HFFc6 (cell line): ENCODE results near the gene ADORA1. TPM values are rescaled to one million over a fixed set of nuclear protein-coding genes. Genes with fewer than 3 reads are reported as not detected.

Source experiments
- DNase-seq: peaks from one replicate; pipeline ENCODE4 v3.0.0-alpha.2; 2018
- H3K27ac Mint-ChIP-seq: 2 replicates; pipeline ENCODE4 v1.8.0; 2020; ENCODE audit warnings: mild to moderate bottlenecking, mixed read lengths
- H3K27me3 Mint-ChIP-seq: 2 replicates; pipeline ENCODE4 v1.8.0; 2021; ENCODE audit warnings: mild to moderate bottlenecking, moderate library complexity, mixed read lengths; ENCODE audit not compliant: insufficient read depth
- H3K36me3 Mint-ChIP-seq: 2 replicates; pipeline ENCODE4 v1.8.0; 2021; ENCODE audit warnings: low read depth, mixed read lengths
- H3K4me1 Mint-ChIP-seq: 2 replicates; pipeline ENCODE4 v1.8.0; 2020; ENCODE audit warnings: low read depth, mixed read lengths
- H3K4me3 Mint-ChIP-seq: 2 replicates; pipeline ENCODE4 v1.8.0; 2020; ENCODE audit warnings: mild to moderate bottlenecking, moderate library complexity, mixed read lengths
- H3K9me3 Mint-ChIP-seq: 2 replicates; pipeline ENCODE4 v1.8.0; 2020; ENCODE audit warnings: mild to moderate bottlenecking, mixed read lengths
- total RNA-seq, 6 experiments: library from RNA; stranded (reverse); fragmentation: NEBNext Ultra II Directional; extraction: Animal tissue kit (Norgen Biotek cat#: 25700); gene quantifications; 2 replicates in 1 of 6; 3 replicates in 5 of 6; pipeline ENCODE4 v1.2.3, GENCODE V29; 2021
- TF ChIP-seq, protein P1 (sequence below): fragments of 200-600 bp; sonication (generic); IDR thresholded peaks from 2 replicates; pipeline ENCODE4 v1.5.0; 2021; ENCODE audit warnings: antibody characterized with exemption, mild to moderate bottlenecking

Gene ADORA1
- total RNA-seq, 6 experiments from 2014 or later, result 0.25 to 5.5 (median 0.53) TPM

- H3K36me3 Mint-ChIP-seq, result no peaks in the 10 kb centered on the region
- no peak overlapping the region for H3K27ac Mint-ChIP-seq
- DNase-seq, result no peak
- H3K4me1 Mint-ChIP-seq, result peaks cover 36% of the 10 kb centered on the region
- TF ChIP-seq, protein P1, sequence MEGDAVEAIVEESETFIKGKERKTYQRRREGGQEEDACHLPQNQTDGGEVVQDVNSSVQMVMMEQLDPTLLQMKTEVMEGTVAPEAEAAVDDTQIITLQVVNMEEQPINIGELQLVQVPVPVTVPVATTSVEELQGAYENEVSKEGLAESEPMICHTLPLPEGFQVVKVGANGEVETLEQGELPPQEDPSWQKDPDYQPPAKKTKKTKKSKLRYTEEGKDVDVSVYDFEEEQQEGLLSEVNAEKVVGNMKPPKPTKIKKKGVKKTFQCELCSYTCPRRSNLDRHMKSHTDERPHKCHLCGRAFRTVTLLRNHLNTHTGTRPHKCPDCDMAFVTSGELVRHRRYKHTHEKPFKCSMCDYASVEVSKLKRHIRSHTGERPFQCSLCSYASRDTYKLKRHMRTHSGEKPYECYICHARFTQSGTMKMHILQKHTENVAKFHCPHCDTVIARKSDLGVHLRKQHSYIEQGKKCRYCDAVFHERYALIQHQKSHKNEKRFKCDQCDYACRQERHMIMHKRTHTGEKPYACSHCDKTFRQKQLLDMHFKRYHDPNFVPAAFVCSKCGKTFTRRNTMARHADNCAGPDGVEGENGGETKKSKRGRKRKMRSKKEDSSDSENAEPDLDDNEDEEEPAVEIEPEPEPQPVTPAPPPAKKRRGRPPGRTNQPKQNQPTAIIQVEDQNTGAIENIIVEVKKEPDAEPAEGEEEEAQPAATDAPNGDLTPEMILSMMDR, result no peak
- H3K4me3 Mint-ChIP-seq, result no peak overlapping the region
- H3K9me3 Mint-ChIP-seq, result no peaks in the 10 kb centered on the region
- peaks cover 2% of the 10 kb centered on the region for H3K27me3 Mint-ChIP-seq
These were observed 52.1 kb downstream of the ADORA1 start for GRCh38 chr1:203179667-203180005.

GRCh38 chr1:203180611-203181330, 53.2 kb downstream of the ADORA1 start:
- TF ChIP-seq, protein P1, result no peak
- no peak overlapping the region for H3K4me3 Mint-ChIP-seq
- H3K27me3 Mint-ChIP-seq, result peaks cover 2% of the 10 kb centered on the region
- no peak overlapping the region for H3K27ac Mint-ChIP-seq
- peaks cover 32% of the 10 kb centered on the region for H3K4me1 Mint-ChIP-seq
- H3K9me3 Mint-ChIP-seq, result no peaks in the 10 kb centered on the region
- no peaks in the 10 kb centered on the region for H3K36me3 Mint-ChIP-seq
- no peak for DNase-seq

GRCh38 chr1:203181586-203182386, 54.3 kb downstream of the ADORA1 start:
- TF ChIP-seq, protein P1, result no peak
- Mint-ChIP-seq H3K27me3 (peaks cover 2% of the 10 kb centered on the region), H3K36me3 (no peaks in the 10 kb centered on the region), H3K27ac (no peak overlapping the region), H3K9me3 (no peaks in the 10 kb centered on the region), H3K4me1 (peaks cover 22% of the 10 kb centered on the region), H3K4me3 (no peak overlapping the region)
- no peak for DNase-seq

DNA sequence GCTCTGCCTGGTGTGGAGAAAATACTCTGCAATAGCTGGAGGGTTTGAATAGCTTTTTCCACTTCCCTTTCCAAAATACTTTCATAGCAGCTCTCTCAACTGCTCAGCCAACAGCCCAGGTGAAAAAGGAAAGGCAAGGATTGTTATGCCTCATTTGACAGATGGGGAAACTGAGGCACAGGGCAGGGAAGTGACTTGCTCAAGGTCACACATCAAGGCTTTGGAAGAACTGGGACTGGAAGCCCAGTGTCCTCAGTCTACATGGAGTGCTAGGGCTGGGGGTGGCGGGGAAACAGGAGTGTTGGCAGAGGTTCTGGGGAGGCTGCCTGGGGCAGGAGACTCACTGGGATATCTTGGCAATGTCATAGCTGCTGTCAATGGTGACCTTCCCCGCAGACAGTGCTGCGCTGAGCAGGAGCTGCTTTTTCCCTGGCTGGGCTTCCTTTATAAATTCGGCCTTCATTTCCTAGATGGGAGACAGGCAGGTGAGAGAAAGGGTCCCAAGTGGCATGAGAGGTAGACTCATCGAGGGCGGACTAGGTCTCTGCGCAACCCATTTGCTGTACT, 54.9 kb downstream of the ADORA1 start:
- Mint-ChIP-seq H3K36me3 (no peaks in the 10 kb centered on the region), H3K27ac (no peak overlapping the region), H3K4me3 (no peak overlapping the region), H3K9me3 (no peaks in the 10 kb centered on the region), H3K27me3 (peaks cover 4% of the 10 kb centered on the region), H3K4me1 (peaks cover 15% of the 10 kb centered on the region)
- TF ChIP-seq, protein P1, result no peak
- no peak for DNase-seq

GRCh38 chr1:203183828-203184227, 56.3 kb downstream of the ADORA1 start:
- TF ChIP-seq, protein P1, result no peak
- Mint-ChIP-seq H3K36me3 (no peaks in the 10 kb centered on the region), H3K4me3 (no peak overlapping the region), H3K27me3 (peaks cover 4% of the 10 kb centered on the region), H3K4me1 (peaks cover 2% of the 10 kb centered on the region), H3K9me3 (no peaks in the 10 kb centered on the region), H3K27ac (no peak overlapping the region)
- no peak for DNase-seq
